ENCODE measurements around the gene DNAH12. TPM values are rescaled to one million over a fixed set of nuclear protein-coding genes. Genes with fewer than 3 reads are reported as not detected.

DNAH12 gene
- not detected for total RNA-seq

DNA sequence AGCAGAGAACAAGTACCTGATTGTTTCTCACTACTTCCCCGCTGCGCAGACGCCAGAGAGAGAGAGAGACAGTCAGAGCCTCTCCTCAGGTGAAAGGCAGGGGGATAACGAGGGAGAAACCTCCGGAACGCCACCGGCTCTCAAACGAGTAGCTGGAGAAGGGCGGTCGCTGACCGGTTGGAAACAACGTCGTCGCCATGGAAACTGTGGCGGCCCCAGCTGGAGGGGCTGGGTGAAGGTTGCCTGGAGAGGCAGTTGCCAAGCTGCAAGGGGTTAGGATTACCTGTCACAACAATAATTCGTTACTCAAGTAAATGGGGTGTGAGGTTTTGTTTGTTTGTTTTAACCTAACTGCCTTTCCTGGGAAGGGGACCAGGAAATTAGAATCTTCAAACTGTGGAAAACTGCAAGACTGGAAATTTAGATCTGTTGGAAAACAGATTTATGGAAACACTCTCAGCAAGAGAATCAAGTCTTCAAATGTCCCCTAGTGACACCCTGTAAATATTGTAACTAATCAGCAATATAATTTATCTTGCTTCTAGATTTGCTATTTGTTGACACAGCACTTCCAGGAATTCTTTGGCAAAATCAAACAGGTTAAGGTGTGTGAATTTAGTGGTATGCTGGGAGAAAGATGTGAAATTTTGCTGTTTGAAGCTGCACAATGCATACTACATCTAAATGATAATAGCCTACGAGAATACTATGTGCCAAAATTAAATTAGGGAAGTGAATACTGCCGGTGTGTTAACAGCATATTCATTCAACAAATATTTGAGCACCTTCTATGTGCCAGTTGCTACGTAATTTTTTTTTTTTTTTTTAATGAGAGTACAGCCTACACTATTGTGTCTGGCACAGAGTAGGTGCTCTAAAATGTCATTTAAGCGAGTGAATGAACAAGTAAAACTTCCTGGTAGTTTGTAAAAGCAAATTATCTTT, at the start of gene DNAH12:
TSS of gene DNAH12 (minus strand) at position 164 of the 945 bp plus-strand sequence. CDS start 1,474 bp downstream, outside the sequence.
- Mint-ChIP-seq H3K4me1 (peaks cover 4% of the 10 kb centered on the region), H3K9me3 (ENCODE audit: low read depth) (no peaks in the 10 kb centered on the region), H3K36me3 (ENCODE audit: low read depth) (no peaks in the 10 kb centered on the region), H3K27ac (no peak within 1 kb of the TSS), H3K27me3 (peaks cover 5% of the 10 kb centered on the region), H3K4me3 (no peak within 1 kb of the TSS)
- intact Hi-C loops (cut with DNase I, micrococcal nuclease) = no loop called here
- ATAC-seq = no peak
- CTCF ChIA-PET = no interaction called here
- peak; percentile 49 for DNase-seq
- POLR2A ChIA-PET = no interaction called here

DNA sequence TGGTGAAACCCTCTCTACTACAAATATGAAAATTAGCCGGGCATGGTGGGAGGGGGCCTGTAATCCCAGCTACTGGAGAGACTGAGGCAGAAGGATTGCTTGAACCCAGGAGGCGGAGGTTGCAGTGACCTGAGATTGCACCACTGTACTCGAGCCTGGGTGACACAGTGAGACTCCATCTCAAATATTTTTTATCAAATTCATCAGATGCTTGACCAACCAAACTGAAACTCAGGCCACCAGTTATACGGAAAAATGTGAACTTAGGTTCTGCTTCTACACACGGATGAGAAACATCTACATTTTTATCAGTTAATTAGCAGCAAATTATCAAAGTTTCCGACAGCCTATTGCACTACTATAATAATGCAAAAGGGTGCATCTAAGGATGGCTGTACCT, 48.2 kb upstream of the DNAH12 start:
- Mint-ChIP-seq H3K27ac (no peak overlapping the region), H3K36me3 (ENCODE audit: low read depth) (peaks cover 17% of the 10 kb centered on the region), H3K9me3 (ENCODE audit: low read depth) (no peaks in the 10 kb centered on the region), H3K4me1 (peaks cover 32% of the 10 kb centered on the region), H3K27me3 (no peaks in the 10 kb centered on the region), H3K4me3 (no peak overlapping the region)
- no peak for DNase-seq
- no peak for ATAC-seq
- CTCF ChIA-PET = interaction anchor here (0.5 to 1.2 kb wide), 3 partner anchors 17 to 224 kb away, joined by 3 to 4 read pairs (median 3); no protein-coding TSS in a partner anchor
- POLR2A ChIA-PET = interaction anchor here (0.6 to 1.1 kb wide), 2 partner anchors 163 to 820 kb away, joined by 3 read pairs; no protein-coding TSS in a partner anchor
- intact Hi-C loops (cut with DNase I, micrococcal nuclease) = loop anchor here in 1 of 2 experiments (10.0 kb wide), 3 partner anchors 718 to 838 kb away; no protein-coding TSS in a partner anchor

DNA sequence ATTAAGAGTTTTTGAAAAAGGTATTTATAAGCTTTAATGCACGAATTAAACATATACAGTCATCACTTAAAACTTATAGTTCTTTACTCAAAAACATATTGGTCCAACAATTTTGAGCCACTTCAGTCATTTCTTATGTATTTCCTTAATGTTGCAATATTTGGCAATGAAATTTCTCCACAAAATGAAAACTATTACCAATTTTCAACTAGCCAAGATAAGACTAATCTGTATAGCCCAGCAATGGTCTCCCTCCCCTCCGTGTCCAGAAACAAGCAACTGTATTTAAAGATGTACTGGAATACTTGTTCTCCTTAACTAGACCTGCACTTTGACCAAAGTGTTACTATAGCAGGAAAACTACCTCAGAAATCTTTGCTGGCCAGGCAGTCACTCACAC, 43.8 kb upstream of the DNAH12 start:
- intact Hi-C loops (cut with DNase I, micrococcal nuclease) = no loop called here
- Mint-ChIP-seq H3K4me1 (peaks cover 33% of the 10 kb centered on the region), H3K4me3 (no peak overlapping the region), H3K27me3 (no peaks in the 10 kb centered on the region), H3K36me3 (ENCODE audit: low read depth) (peaks cover 17% of the 10 kb centered on the region), H3K27ac (no peak overlapping the region), H3K9me3 (ENCODE audit: low read depth) (no peaks in the 10 kb centered on the region)
- DNase-seq (no peak), ATAC-seq (no peak)
- ChIA-PET POLR2A (no interaction called here), CTCF (interaction anchor here (0.9 kb wide), 1 partner anchor 9 kb away, joined by 3 read pairs; no protein-coding TSS in a partner anchor)

DNA sequence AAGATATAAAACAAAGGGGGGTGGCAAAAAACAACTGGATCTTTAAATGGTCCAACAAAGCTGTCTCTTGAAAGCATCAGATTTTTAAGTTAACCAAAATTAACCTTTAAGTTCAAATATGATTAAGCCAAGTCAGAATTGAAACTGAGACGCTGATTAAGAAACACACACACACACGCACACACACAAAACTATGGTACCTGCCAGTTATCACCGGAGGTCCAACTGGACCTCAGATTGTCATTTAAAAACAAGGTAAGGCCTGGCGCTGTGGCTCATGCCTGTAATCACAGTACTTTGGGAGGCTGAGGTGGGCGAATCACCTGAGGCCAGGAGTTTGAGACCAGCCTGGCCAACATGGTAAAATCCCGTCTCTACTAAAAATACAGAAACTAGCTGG, 42.6 kb upstream of the DNAH12 start:
- Mint-ChIP-seq H3K4me3 (no peak overlapping the region), H3K27ac (peak overlapping the region; percentile 78), H3K27me3 (no peaks in the 10 kb centered on the region), H3K4me1 (peaks cover 26% of the 10 kb centered on the region), H3K36me3 (ENCODE audit: low read depth) (peaks cover 20% of the 10 kb centered on the region), H3K9me3 (ENCODE audit: low read depth) (no peaks in the 10 kb centered on the region)
- intact Hi-C loops (cut with DNase I, micrococcal nuclease) = no loop called here
- ChIA-PET POLR2A (no interaction called here), CTCF (interaction anchor here (0.9 kb wide), 1 partner anchor 26 kb away, joined by 3 read pairs; no protein-coding TSS in a partner anchor)
- DNase-seq (peak; percentile 41), ATAC-seq (peak; percentile 51)

DNA sequence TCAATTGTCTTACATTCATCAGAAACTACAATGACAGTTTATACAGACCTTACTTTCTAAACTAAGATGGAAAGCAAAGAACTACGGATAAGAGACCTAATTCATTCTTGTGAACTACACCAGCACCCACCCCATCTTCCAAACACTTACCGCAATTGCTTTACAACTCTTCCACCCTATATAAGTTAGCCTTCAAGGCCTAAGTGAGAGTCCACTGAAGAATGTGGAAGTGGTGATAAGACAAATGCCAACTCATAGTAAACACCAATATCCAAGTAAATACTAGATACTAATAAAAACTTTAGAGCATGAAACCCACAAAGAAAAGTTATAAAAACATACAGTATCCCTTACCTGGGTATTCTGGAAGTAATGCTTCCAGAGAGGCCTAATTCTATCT, 39.4 kb upstream of the DNAH12 start:
- Mint-ChIP-seq H3K9me3 (ENCODE audit: low read depth) (no peaks in the 10 kb centered on the region), H3K4me3 (no peak overlapping the region), H3K27ac (no peak overlapping the region), H3K4me1 (peaks cover 23% of the 10 kb centered on the region), H3K27me3 (no peaks in the 10 kb centered on the region), H3K36me3 (ENCODE audit: low read depth) (peaks cover 21% of the 10 kb centered on the region)
- ChIA-PET POLR2A (no interaction called here), CTCF (no interaction called here)
- ATAC-seq = no peak
- no peak for DNase-seq
- intact Hi-C loops (cut with DNase I, micrococcal nuclease) = no loop called here

DNA sequence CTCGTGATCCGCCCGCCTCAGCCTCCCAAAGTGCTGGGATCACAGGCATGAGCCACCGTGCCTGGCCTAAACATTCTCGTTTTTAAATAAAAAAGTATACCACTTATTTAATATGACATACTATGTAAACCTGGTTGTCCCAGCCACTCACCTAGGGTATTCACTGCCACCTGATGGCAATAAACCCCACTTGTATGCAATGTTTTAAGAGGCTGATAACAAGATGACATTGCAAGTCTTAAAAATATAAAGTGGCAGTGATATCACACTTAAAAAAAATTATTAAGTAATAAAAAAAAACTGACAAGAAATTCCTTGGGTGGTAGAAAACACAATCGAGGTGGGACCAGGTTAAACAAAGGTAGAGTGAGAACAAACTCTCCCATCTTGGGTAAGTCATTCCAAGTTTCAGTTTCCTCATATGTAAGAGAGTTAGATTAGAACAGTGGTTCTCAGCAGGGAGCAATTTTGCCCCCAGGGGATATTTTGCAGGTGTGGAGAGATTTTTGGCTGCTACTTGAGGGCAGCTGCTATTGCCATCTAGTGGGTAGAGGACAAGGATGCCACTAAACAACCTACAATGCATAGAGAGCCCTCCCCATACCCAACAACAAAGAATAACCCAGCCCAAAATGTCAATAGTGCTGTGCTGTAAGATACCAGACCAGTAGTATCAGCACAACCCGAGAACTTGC, 38.5 kb upstream of the DNAH12 start:
- H3K4me1 Mint-ChIP-seq = peaks cover 19% of the 10 kb centered on the region
- DNase-seq (peak; percentile 19), ATAC-seq (peak; percentile 42)
- POLR2A ChIA-PET = interaction anchor here (0.6 kb wide), 1 partner anchor 21 kb away, joined by 3 read pairs; no protein-coding TSS in a partner anchor
- CTCF ChIA-PET = interaction anchor here (0.7 to 0.8 kb wide), 2 partner anchors 11 to 149 kb away, joined by 3 read pairs; no protein-coding TSS in a partner anchor
- peak overlapping the region; percentile 7 for H3K27ac Mint-ChIP-seq
- peaks cover 26% of the 10 kb centered on the region for H3K36me3 Mint-ChIP-seq (ENCODE audit: low read depth)
- H3K9me3 Mint-ChIP-seq (ENCODE audit: low read depth) = no peaks in the 10 kb centered on the region
- intact Hi-C loops (cut with DNase I, micrococcal nuclease) = no loop called here
- no peak overlapping the region for H3K4me3 Mint-ChIP-seq
- H3K27me3 Mint-ChIP-seq = no peaks in the 10 kb centered on the region

DNA sequence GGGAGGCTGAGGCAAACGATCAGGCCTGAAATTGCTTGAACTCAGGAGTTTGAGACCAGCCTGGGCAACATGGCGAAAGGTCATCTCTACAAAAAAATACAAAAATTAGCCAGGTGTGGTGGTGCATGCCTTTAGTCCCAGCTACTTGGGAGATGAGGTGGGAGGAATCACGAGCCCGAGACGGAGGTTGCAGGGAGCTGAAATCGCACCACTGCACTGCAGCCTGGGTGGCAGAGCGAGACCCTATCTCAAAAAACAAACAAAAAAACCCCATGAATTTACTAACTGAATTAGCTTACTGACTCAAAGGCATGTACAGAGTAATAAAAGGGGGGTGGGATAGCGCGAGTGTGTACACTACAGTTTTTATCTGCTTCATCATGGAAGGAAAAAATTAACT, 33.7 kb upstream of the DNAH12 start:
- no peak overlapping the region for H3K4me3 Mint-ChIP-seq
- no peaks in the 10 kb centered on the region for H3K9me3 Mint-ChIP-seq (ENCODE audit: low read depth)
- ATAC-seq (no peak), DNase-seq (no peak)
- peaks cover 51% of the 10 kb centered on the region for H3K36me3 Mint-ChIP-seq (ENCODE audit: low read depth)
- H3K27me3 Mint-ChIP-seq = no peaks in the 10 kb centered on the region
- CTCF ChIA-PET = interaction anchor here (1.0 kb wide), 2 partner anchors 11 to 16 kb away, joined by 3 read pairs; no protein-coding TSS in a partner anchor
- H3K4me1 Mint-ChIP-seq = peaks cover 11% of the 10 kb centered on the region
- POLR2A ChIA-PET = no interaction called here
- intact Hi-C loops (cut with DNase I, micrococcal nuclease) = no loop called here
- peak overlapping the region; percentile 11 for H3K27ac Mint-ChIP-seq

GRCh38 chr3:57575966-57576626, 32.0 kb upstream of the DNAH12 start:
- intact Hi-C loops (cut with DNase I, micrococcal nuclease) = no loop called here
- CTCF ChIA-PET = interaction anchor here (0.8 to 0.9 kb wide), 2 partner anchors 16 to 20 kb away, joined by 3 read pairs; no protein-coding TSS in a partner anchor
- H3K4me1 Mint-ChIP-seq = peaks cover 13% of the 10 kb centered on the region
- no peak for DNase-seq
- POLR2A ChIA-PET = no interaction called here
- H3K4me3 Mint-ChIP-seq = no peak overlapping the region
- no peaks in the 10 kb centered on the region for H3K9me3 Mint-ChIP-seq (ENCODE audit: low read depth)
- no peak for ATAC-seq
- peaks cover 60% of the 10 kb centered on the region for H3K36me3 Mint-ChIP-seq (ENCODE audit: low read depth)
- peak overlapping the region; percentile 22 for H3K27ac Mint-ChIP-seq
- H3K27me3 Mint-ChIP-seq = no peaks in the 10 kb centered on the region

DNA sequence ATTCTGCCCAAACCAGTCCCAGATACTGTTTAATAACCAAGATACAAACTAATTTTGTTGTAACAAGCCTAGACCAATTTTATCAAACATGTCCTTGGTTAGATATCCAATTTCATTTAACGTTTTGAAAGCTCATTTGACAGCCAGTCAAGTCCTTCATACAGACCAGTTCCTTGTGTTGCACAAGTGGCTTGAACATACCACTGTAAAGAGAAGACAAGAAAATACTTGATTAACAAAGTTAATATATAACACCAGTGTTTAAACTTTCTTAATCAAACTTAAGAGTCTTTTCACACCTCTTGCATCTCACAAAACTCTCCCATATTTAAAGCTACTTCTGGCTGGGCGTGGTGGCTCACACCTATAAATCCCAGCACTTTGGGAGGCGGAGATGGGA, 28.0 kb upstream of the DNAH12 start:
- intact Hi-C loops (cut with DNase I, micrococcal nuclease) = no loop called here
- CTCF ChIA-PET = interaction anchor here (0.5 to 1.1 kb wide), 5 partner anchors 8 to 1006 kb away, joined by 3 to 4 read pairs (median 3); no protein-coding TSS in a partner anchor
- Mint-ChIP-seq H3K9me3 (ENCODE audit: low read depth) (no peaks in the 10 kb centered on the region), H3K36me3 (ENCODE audit: low read depth) (peaks cover 52% of the 10 kb centered on the region), H3K4me1 (peaks cover 13% of the 10 kb centered on the region), H3K27ac (peak overlapping the region; percentile 1), H3K27me3 (no peaks in the 10 kb centered on the region), H3K4me3 (no peak overlapping the region)
- DNase-seq (no peak), ATAC-seq (no peak)
- POLR2A ChIA-PET = no interaction called here

DNA sequence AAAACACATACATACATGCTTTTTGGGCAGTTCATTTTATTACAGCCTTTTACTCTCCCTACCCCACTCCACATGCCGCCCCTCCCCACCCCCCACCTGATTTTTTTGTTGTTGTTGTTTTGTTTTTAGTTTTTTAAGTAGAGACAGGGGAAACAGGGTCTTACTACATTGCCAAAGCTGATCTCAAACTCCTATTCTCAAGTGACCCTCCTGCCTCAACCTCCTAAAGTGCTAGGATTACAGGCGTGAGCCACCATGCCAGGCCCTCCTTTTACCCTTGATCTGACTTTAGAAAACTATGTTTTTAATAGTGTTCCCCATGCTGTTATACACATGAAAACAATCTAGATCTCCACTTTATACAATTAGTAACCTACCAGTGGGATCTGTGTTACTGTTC, 26.7 kb upstream of the DNAH12 start:
- H3K36me3 Mint-ChIP-seq (ENCODE audit: low read depth) = peaks cover 48% of the 10 kb centered on the region
- ATAC-seq (no peak), DNase-seq (no peak)
- no peak overlapping the region for H3K4me3 Mint-ChIP-seq
- ChIA-PET POLR2A (no interaction called here), CTCF (interaction anchor here (0.5 to 1.1 kb wide), 2 partner anchors 10 to 22 kb away, joined by 3 read pairs; no protein-coding TSS in a partner anchor)
- no peaks in the 10 kb centered on the region for H3K9me3 Mint-ChIP-seq (ENCODE audit: low read depth)
- H3K4me1 Mint-ChIP-seq = peaks cover 10% of the 10 kb centered on the region
- no peaks in the 10 kb centered on the region for H3K27me3 Mint-ChIP-seq
- intact Hi-C loops (cut with DNase I, micrococcal nuclease) = no loop called here
- H3K27ac Mint-ChIP-seq = peak overlapping the region; percentile 13

DNA sequence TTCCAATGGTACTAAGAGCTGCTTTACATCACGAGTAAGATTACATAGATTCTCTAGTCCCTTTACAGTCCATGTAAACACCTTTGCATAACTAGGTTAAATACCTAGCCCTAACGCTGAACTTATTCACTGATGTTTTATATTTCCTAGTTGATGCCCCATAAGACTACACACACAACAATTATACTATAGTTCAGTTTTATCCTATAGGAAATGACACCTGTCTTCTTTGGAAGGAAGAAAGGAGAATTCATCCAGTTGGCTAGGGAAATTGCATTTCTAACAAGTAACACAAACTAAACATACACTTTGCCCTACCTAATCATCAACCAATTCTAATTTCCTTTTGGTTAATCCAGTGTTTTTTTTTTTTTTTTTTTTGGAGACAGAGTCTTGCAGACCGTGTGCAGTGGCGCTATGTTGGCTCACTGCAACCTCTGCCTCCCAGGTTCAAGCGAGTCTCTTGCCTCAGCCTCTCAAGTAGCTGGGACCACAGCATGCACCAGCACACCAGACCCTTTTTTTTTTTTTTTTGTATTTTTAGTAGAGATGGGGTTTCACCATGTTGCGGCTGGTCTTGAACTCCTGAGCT, 25.8 kb upstream of the DNAH12 start:
- H3K27me3 Mint-ChIP-seq = no peaks in the 10 kb centered on the region
- H3K9me3 Mint-ChIP-seq (ENCODE audit: low read depth) = no peaks in the 10 kb centered on the region
- H3K4me3 Mint-ChIP-seq = no peak overlapping the region
- no peak overlapping the region for H3K27ac Mint-ChIP-seq
- CTCF ChIA-PET = interaction anchor here (1.1 kb wide), 1 partner anchor 10 kb away, joined by 3 read pairs; no protein-coding TSS in a partner anchor
- intact Hi-C loops (cut with DNase I, micrococcal nuclease) = no loop called here
- DNase-seq = no peak
- no peak for ATAC-seq
- peaks cover 10% of the 10 kb centered on the region for H3K4me1 Mint-ChIP-seq
- POLR2A ChIA-PET = no interaction called here
- H3K36me3 Mint-ChIP-seq (ENCODE audit: low read depth) = peaks cover 43% of the 10 kb centered on the region

All from activated CD4-positive, alpha-beta T cell treated with anti-CD3 and anti-CD28 coated beads for 36 hours (primary cell).